A673 (cell line): ENCODE results near the gene PCSK6.

ENCODE experiments used
- EZH2 ChIP-seq: fragments of 200-600 bp; sonication (generic); IDR thresholded peaks from 2 replicates; pipeline ENCODE4 v1.6.1; 2017; ENCODE audit warnings: borderline replicate concordance, low read depth, mild to moderate bottlenecking, mixed read lengths, antibody characterized with exemption, low read length; ENCODE audit not compliant: poor library complexity, severe bottlenecking
- TF ChIP-seq, protein P1 (sequence below): fragments of 300-800, 200-600 bp; sonication (generic); conservative IDR thresholded peaks from 2 replicates; pipeline ENCODE4 v1.5.1; 2017; ENCODE audit warnings: low read depth, mild to moderate bottlenecking, antibody characterized with exemption, low read length, moderate library complexity, mixed read lengths

DNA sequence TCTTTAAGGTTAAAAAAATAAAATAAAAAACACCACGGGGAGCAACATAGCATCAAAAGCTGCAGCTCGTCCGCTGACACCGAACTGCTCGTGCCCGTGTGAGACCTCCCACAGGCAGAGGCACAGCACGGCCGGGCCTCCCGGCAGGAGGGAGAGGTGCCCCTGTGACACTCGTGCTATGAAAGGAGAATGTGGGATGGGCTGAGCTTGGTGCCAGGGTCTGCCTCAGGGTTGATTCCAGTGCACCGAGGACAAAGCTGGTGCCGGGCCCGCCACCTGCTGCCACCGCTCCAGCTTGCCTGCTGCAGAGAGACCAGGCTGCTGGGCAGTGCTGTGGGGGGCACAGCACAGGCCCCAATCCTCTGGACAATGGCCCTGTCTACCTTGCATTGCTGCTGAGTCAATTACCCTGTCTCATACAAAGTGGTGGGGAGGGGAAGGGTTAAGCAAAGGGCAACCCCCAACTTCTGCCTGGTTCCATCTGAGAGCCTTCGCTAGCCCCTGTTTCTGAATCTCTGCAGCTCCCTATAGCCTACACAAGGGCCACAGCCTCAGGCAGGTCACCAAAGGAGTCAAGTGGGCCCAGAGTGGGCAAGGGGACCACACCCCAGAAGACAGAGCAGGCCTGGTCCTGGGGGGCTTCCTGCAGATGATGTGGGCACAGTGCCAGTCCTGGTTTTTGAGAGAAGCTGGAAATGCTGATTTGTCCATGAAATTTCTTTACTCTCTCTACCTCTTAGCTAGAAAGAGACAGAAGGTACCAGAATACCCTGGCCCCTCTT, 120.5 kb downstream of the PCSK6 start:
- TF ChIP-seq, protein P1, sequence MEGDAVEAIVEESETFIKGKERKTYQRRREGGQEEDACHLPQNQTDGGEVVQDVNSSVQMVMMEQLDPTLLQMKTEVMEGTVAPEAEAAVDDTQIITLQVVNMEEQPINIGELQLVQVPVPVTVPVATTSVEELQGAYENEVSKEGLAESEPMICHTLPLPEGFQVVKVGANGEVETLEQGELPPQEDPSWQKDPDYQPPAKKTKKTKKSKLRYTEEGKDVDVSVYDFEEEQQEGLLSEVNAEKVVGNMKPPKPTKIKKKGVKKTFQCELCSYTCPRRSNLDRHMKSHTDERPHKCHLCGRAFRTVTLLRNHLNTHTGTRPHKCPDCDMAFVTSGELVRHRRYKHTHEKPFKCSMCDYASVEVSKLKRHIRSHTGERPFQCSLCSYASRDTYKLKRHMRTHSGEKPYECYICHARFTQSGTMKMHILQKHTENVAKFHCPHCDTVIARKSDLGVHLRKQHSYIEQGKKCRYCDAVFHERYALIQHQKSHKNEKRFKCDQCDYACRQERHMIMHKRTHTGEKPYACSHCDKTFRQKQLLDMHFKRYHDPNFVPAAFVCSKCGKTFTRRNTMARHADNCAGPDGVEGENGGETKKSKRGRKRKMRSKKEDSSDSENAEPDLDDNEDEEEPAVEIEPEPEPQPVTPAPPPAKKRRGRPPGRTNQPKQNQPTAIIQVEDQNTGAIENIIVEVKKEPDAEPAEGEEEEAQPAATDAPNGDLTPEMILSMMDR: no peak
- no peak for TF ChIP-seq EZH2
